Caco-2 (cell line): ENCODE data around the gene WDFY4. TPM values are rescaled to one million over a fixed set of nuclear protein-coding genes. Genes with fewer than 3 reads are reported as not detected.

Experiments used
- BruUV-seq: library from RNA; stranded (reverse); fragments of 400-500 nt; replicated peaks from 2 replicates; lab custom pipeline; 2021; lab: Mats Ljungman, UMichigan
- CTCF ChIA-PET: fragments of 300-600 bp; sonication (Branson Sonifier 250); formaldehyde crosslinking; loops from one replicate; lab custom pipeline; 2022; ENCODE audit warnings: antibody characterized with exemption; lab: Charles Lee
- POLR2A ChIA-PET: fragments of 300-600 bp; sonication (Branson Sonifier 250); formaldehyde crosslinking; loops from one replicate; lab custom pipeline; 2022; ENCODE audit warnings: antibody characterized with exemption; lab: Charles Lee
- DNase-seq, 2 experiments: peaks; one replicate each; pipeline versions ENCODE4 v3.0.0 to v3.0.0-alpha.2; 2020 to 2022
- H3K27me3 ChIP-seq: replicated peaks from 2 replicates; pipeline ENCODE4 v1.6.0; 2011; ENCODE audit warnings: low read length; ENCODE audit not compliant: control insufficient read depth, insufficient read depth
- H3K36me3 ChIP-seq: 2 replicates; pipeline ENCODE4 v1.5.1; 2011; ENCODE audit warnings: low read length; ENCODE audit not compliant: control insufficient read depth, insufficient read depth
- H3K4me1 ChIP-seq: fragments of 250-450 bp; sonication (Bioruptor Pico); 2 replicates; pipeline ENCODE4 v1.5.1; 2020; ENCODE audit warnings: mild to moderate bottlenecking
- H3K4me3 ChIP-seq: 2 replicates; pipeline ENCODE4 v1.5.1; 2011; ENCODE audit warnings: low read depth, mild to moderate bottlenecking, control low read depth, low read length
- H3K9me3 ChIP-seq: fragments of 250-450 bp; sonication (Bioruptor Pico); 2 replicates; pipeline ENCODE4 v1.5.1; 2020; ENCODE audit warnings: mild to moderate bottlenecking, moderate library complexity
- H3K27ac Mint-ChIP-seq: one replicate; pipeline ENCODE4 v1.8.0; 2022; ENCODE audit warnings: mixed read lengths; ENCODE audit not compliant: unreplicated experiment
- H3K27me3 Mint-ChIP-seq: one replicate; pipeline ENCODE4 v1.8.0; 2022; ENCODE audit warnings: mixed read lengths; ENCODE audit not compliant: insufficient read depth, unreplicated experiment
- H3K36me3 Mint-ChIP-seq: one replicate; pipeline ENCODE4 v1.8.0; 2022; ENCODE audit warnings: mild to moderate bottlenecking, mixed read lengths; ENCODE audit not compliant: insufficient read depth, unreplicated experiment
- H3K4me1 Mint-ChIP-seq: one replicate; pipeline ENCODE4 v1.8.0; 2022; ENCODE audit warnings: low read depth, mixed read lengths; ENCODE audit not compliant: unreplicated experiment
- H3K4me3 Mint-ChIP-seq: one replicate; pipeline ENCODE4 v1.8.0; 2022; ENCODE audit warnings: mild to moderate bottlenecking, moderate library complexity, mixed read lengths; ENCODE audit not compliant: unreplicated experiment
- H3K9me3 Mint-ChIP-seq: one replicate; pipeline ENCODE4 v1.8.0; 2022; ENCODE audit warnings: mixed read lengths; ENCODE audit not compliant: unreplicated experiment
- CTCF ChIP-seq, 2 experiments: fragments of 200-600 bp in 1 of 2; IDR thresholded peaks; 1 replicate in 1 of 2; 2 replicates in 1 of 2; pipeline versions ENCODE4 v1.5.1 to v1.8.0; 2011 to 2022; ENCODE audit warnings: antibody characterized with exemption in 1 of 2, control low read depth in 1 of 2, inconsistent platforms in 1 of 2, low read depth in 1 of 2, low read length in 1 of 2, mild to moderate bottlenecking in 1 of 2, moderate library complexity in 1 of 2; ENCODE audit not compliant: insufficient read depth in 1 of 2, severe bottlenecking in 1 of 2, unreplicated experiment in 1 of 2
- intact Hi-C: fragments of 100-400 bp; cut with micrococcal nuclease; formaldehyde crosslinking; loops from one replicate; pipeline ENCODE4 v1.10.0; 2022; ENCODE audit not compliant: unreplicated experiment
- total RNA-seq: library from RNA; stranded (reverse); gene quantifications from 2 replicates; pipeline ENCODE4 v1.2.3, GENCODE V29; 2022

Gene WDFY4
- total RNA-seq, 1 experiment from 2014 or later = not detected

GRCh38 chr10:48729222-48729621, 44.5 kb downstream of the WDFY4 start:
- H3K4me3 Mint-ChIP-seq = no peak overlapping the region
- POLR2A ChIA-PET = no interaction called here

GRCh38 chr10:48729941-48730457, 45.3 kb downstream of the WDFY4 start:
- H3K9me3 ChIP-seq = no peaks in the 10 kb centered on the region
- TF ChIP-seq CTCF (IDR thresholded peaks at IDR 0.05; ENCODE audit: insufficient read depth in 1 of 2, low read depth in 1 of 2, low read length in 1 of 2, severe bottlenecking in 1 of 2, unreplicated experiment in 1 of 2) = no peak
- no peak for DNase-seq
- CTCF ChIA-PET = no interaction called here
- POLR2A ChIA-PET = no interaction called here
- BruUV-seq = no TSS peak
- Mint-ChIP-seq H3K27ac (no peak overlapping the region), H3K4me1 (no peaks in the 10 kb centered on the region), H3K27me3 (peaks cover 22% of the 10 kb centered on the region), H3K9me3 (no peaks in the 10 kb centered on the region), H3K36me3 (no peaks in the 10 kb centered on the region), H3K4me3 (no peak overlapping the region)
- no peak overlapping the region for H3K4me3 ChIP-seq
- H3K27me3 ChIP-seq = peaks cover 4% of the 10 kb centered on the region; the same call in 1 of the 2 replicates
- H3K4me1 ChIP-seq = no peaks in the 10 kb centered on the region
- intact Hi-C loops = no loop called here
- no peaks in the 10 kb centered on the region for H3K36me3 ChIP-seq

More at GRCh38 chr10:48729222-48729621, 44.5 kb downstream of the WDFY4 start:
- peaks cover 28% of the 10 kb centered on the region for H3K27me3 Mint-ChIP-seq
- Histone ChIP-seq H3K9me3 (no peaks in the 10 kb centered on the region), H3K27me3 (peaks cover 4% of the 10 kb centered on the region; the same call in 1 of the 2 replicates), H3K4me1 (no peaks in the 10 kb centered on the region), H3K4me3 (no peak overlapping the region), H3K36me3 (no peaks in the 10 kb centered on the region)
- no TSS peak for BruUV-seq
- H3K27ac Mint-ChIP-seq = no peak overlapping the region
- no peak for TF ChIP-seq CTCF (IDR thresholded peaks at IDR 0.05; ENCODE audit: insufficient read depth in 1 of 2, low read depth in 1 of 2, low read length in 1 of 2, severe bottlenecking in 1 of 2, unreplicated experiment in 1 of 2)
- H3K4me1 Mint-ChIP-seq = no peaks in the 10 kb centered on the region
- DNase-seq = no peak
- intact Hi-C loops = no loop called here
- CTCF ChIA-PET = interaction anchor here (0.8 kb wide), 1 partner anchor 74 kb away, joined by 5 read pairs; no protein-coding TSS in a partner anchor
- no peaks in the 10 kb centered on the region for H3K36me3 Mint-ChIP-seq
- no peaks in the 10 kb centered on the region for H3K9me3 Mint-ChIP-seq

GRCh38 chr10:48731141-48731540, 46.5 kb downstream of the WDFY4 start:
- POLR2A ChIA-PET = no interaction called here
- peaks cover 21% of the 10 kb centered on the region for H3K27me3 Mint-ChIP-seq
- no peaks in the 10 kb centered on the region for H3K36me3 Mint-ChIP-seq
- no TSS peak for BruUV-seq
- H3K27ac Mint-ChIP-seq = no peak overlapping the region
- H3K9me3 ChIP-seq = no peaks in the 10 kb centered on the region
- CTCF ChIA-PET = no interaction called here
- H3K9me3 Mint-ChIP-seq = no peaks in the 10 kb centered on the region
- no peak for DNase-seq
- H3K27me3 ChIP-seq = peaks cover 4% of the 10 kb centered on the region; the same call in 1 of the 2 replicates
- no peak overlapping the region for H3K4me3 Mint-ChIP-seq
- no peaks in the 10 kb centered on the region for H3K36me3 ChIP-seq
- TF ChIP-seq CTCF (IDR thresholded peaks at IDR 0.05; ENCODE audit: insufficient read depth in 1 of 2, low read depth in 1 of 2, low read length in 1 of 2, severe bottlenecking in 1 of 2, unreplicated experiment in 1 of 2) = no peak
- H3K4me1 Mint-ChIP-seq = no peaks in the 10 kb centered on the region
- H3K4me1 ChIP-seq = no peaks in the 10 kb centered on the region
- H3K4me3 ChIP-seq = no peak overlapping the region
- intact Hi-C loops = no loop called here
